ENCODE results near the gene DMD. TPM values are rescaled to one million over a fixed set of nuclear protein-coding genes. Genes with fewer than 3 reads are reported as not detected.

DMD gene
- total RNA-seq, 3 donors from 2014 or later (not counting 1 experiment from before 2014, with no cell fraction given): not detected

DNA sequence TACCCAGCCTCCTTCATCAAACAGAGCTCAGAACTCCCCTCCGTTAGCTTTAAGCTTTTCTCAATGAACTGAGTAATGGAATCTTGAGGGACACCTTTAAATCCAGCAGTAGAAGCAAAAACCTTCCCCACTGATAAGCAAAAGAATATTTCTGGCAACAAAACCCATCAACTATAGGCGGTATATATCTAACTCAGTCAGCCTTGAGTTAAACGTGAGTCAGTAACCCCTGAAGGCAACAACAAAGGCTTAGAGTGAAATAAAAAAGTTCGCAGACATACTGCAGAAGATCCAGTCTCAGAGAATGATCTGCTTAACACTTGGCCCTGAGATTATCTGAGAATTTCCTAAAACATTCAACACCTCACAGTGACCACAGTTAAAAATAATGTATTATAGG is 77.2 kb downstream of the DMD start:
- H3K9me3 ChIP-seq (ENCODE audit: control insufficient read depth, insufficient read depth, low read length): no peaks in the 10 kb centered on the region
- H3K4me3 ChIP-seq (ENCODE audit: low read length): no peak overlapping the region
- H3K4me1 ChIP-seq (ENCODE audit: control insufficient read depth, insufficient read depth, low read length): no peaks in the 10 kb centered on the region
- no peaks in the 10 kb centered on the region for H3K27me3 ChIP-seq (ENCODE audit: control insufficient read depth, insufficient read depth, low read length)
- Mint-ChIP-seq H3K9me3 (no peaks in the 10 kb centered on the region), H3K27ac (no peak overlapping the region), H3K27me3 (ENCODE audit: low read depth in 2 of 2) (no peaks in the 10 kb centered on the region), H3K4me3 (no peak overlapping the region), H3K4me1 (no peaks in the 10 kb centered on the region), H3K36me3 (no peaks in the 10 kb centered on the region)
- ATAC-seq (no peak), DNase-seq (no peak)
- TF ChIP-seq, protein P1, sequence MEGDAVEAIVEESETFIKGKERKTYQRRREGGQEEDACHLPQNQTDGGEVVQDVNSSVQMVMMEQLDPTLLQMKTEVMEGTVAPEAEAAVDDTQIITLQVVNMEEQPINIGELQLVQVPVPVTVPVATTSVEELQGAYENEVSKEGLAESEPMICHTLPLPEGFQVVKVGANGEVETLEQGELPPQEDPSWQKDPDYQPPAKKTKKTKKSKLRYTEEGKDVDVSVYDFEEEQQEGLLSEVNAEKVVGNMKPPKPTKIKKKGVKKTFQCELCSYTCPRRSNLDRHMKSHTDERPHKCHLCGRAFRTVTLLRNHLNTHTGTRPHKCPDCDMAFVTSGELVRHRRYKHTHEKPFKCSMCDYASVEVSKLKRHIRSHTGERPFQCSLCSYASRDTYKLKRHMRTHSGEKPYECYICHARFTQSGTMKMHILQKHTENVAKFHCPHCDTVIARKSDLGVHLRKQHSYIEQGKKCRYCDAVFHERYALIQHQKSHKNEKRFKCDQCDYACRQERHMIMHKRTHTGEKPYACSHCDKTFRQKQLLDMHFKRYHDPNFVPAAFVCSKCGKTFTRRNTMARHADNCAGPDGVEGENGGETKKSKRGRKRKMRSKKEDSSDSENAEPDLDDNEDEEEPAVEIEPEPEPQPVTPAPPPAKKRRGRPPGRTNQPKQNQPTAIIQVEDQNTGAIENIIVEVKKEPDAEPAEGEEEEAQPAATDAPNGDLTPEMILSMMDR (IDR thresholded peaks at IDR 0.05): no peak
- no peaks in the 10 kb centered on the region for H3K36me3 ChIP-seq (ENCODE audit: control insufficient read depth, insufficient read depth, low read length)
- no peak overlapping the region for H3K27ac ChIP-seq (ENCODE audit: low read length)
- intact Hi-C loops (cut with micrococcal nuclease): no loop called here
- 80% methylated on average over 2 of the region's 4 CpGs for WGBS (ENCODE audit: insufficient coverage)

DNA sequence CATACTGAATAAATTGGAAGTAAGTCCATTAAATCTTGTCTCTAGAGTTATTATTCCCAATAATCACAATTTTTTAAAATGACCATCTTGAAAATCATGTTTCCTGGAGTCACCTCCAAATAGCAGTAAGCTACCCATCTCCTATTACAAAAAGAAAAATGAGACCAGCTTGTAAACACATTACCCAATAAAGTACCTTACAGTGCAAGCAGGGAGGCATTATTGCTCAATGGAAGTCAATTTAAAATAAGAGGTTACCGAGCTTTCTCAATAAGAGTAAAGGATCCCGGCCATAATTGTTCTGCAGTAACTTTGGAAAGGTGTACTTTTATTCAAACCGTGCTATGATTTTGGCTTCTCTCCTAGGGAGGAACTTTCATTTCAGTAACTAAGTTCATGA is 78.0 kb downstream of the DMD start:
- H3K36me3 Mint-ChIP-seq: no peaks in the 10 kb centered on the region
- ATAC-seq (no peak), DNase-seq (no peak)
- Histone ChIP-seq H3K4me1 (ENCODE audit: control insufficient read depth, insufficient read depth, low read length) (no peaks in the 10 kb centered on the region), H3K36me3 (ENCODE audit: control insufficient read depth, insufficient read depth, low read length) (no peaks in the 10 kb centered on the region), H3K4me3 (ENCODE audit: low read length) (no peak overlapping the region), H3K27me3 (ENCODE audit: control insufficient read depth, insufficient read depth, low read length) (no peaks in the 10 kb centered on the region), H3K27ac (ENCODE audit: low read length) (no peak overlapping the region), H3K9me3 (ENCODE audit: control insufficient read depth, insufficient read depth, low read length) (no peaks in the 10 kb centered on the region)
- WGBS (ENCODE audit: insufficient coverage): 94% methylated on average over 3 of the region's 3 CpGs
- H3K9me3 Mint-ChIP-seq: peaks cover 0 to 3% of the 10 kb centered on the region in 2 donors
- intact Hi-C loops (cut with micrococcal nuclease): no loop called here
- TF ChIP-seq, protein P1 (IDR thresholded peaks at IDR 0.05): no peak
- no peak overlapping the region for H3K27ac Mint-ChIP-seq
- no peaks in the 10 kb centered on the region for H3K27me3 Mint-ChIP-seq (ENCODE audit: low read depth in 2 of 2)
- no peak overlapping the region for H3K4me3 Mint-ChIP-seq
- no peaks in the 10 kb centered on the region for H3K4me1 Mint-ChIP-seq

DNA sequence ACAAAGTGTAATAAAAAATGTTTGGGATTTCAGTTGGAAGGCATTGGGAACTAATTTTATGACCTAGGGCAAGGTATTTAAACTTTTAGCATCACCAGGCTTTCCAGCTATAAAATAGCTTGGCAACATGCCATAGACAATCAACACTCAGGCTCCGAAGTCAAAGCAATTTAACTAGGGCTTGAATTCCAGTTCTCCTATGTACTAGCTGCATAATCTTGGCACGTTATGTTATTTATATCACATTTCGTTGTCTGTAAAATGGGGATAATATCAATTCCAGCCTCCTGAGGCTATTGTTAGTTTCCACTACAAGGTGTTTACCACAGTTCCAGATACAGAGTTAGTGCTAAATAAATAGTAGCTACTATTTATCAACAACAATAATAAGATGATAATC is 78.8 kb downstream of the DMD start:
- no peaks in the 10 kb centered on the region for H3K36me3 Mint-ChIP-seq
- intact Hi-C loops (cut with micrococcal nuclease): no loop called here
- peaks cover 0 to 3% of the 10 kb centered on the region in 2 donors for H3K9me3 Mint-ChIP-seq
- no peak overlapping the region for H3K4me3 Mint-ChIP-seq
- ATAC-seq: no peak
- no peaks in the 10 kb centered on the region for H3K27me3 Mint-ChIP-seq (ENCODE audit: low read depth in 2 of 2)
- no peak overlapping the region for H3K27ac Mint-ChIP-seq
- Histone ChIP-seq H3K27ac (ENCODE audit: low read length) (no peak overlapping the region), H3K27me3 (ENCODE audit: control insufficient read depth, insufficient read depth, low read length) (no peaks in the 10 kb centered on the region), H3K36me3 (ENCODE audit: control insufficient read depth, insufficient read depth, low read length) (no peaks in the 10 kb centered on the region), H3K9me3 (ENCODE audit: control insufficient read depth, insufficient read depth, low read length) (no peaks in the 10 kb centered on the region), H3K4me3 (ENCODE audit: low read length) (no peak overlapping the region), H3K4me1 (ENCODE audit: control insufficient read depth, insufficient read depth, low read length) (no peaks in the 10 kb centered on the region)
- TF ChIP-seq, protein P1 (IDR thresholded peaks at IDR 0.05): no peak
- 93% methylated on average over 3 of the region's 3 CpGs for WGBS (ENCODE audit: insufficient coverage)
- H3K4me1 Mint-ChIP-seq: no peaks in the 10 kb centered on the region
- DNase-seq: no peak

DNA sequence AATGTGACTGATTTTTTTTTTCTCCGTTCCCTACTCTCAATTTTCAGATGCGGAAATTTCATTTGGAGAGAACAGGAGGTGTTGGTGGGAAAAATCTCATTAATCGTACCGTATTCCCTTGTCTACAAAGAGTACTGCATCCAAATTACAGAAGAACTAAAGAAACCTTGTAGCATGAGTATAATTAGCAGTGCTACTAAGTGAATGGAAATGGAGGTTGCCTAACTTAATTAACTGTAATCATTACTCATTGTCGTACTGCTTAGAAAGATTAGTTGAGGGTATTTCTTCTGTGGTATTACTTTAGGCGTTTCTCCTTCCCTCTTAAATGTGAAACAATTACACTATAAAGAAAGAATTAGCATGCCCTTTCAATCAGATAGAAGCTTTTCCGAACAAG is 81.7 kb downstream of the DMD start:
- WGBS (ENCODE audit: insufficient coverage): 75% methylated on average over 1 of the region's 7 CpGs
- H3K9me3 Mint-ChIP-seq: peaks cover 0 to 3% of the 10 kb centered on the region in 2 donors
- DNase-seq: no peak

More for the DNA sequence above, 81.7 kb downstream of the DMD start:
- Histone ChIP-seq H3K4me1 (ENCODE audit: control insufficient read depth, insufficient read depth, low read length) (no peaks in the 10 kb centered on the region), H3K9me3 (ENCODE audit: control insufficient read depth, insufficient read depth, low read length) (no peaks in the 10 kb centered on the region), H3K27me3 (ENCODE audit: control insufficient read depth, insufficient read depth, low read length) (no peaks in the 10 kb centered on the region), H3K36me3 (ENCODE audit: control insufficient read depth, insufficient read depth, low read length) (no peaks in the 10 kb centered on the region), H3K27ac (ENCODE audit: low read length) (no peak overlapping the region), H3K4me3 (ENCODE audit: low read length) (no peak overlapping the region)
- no peaks in the 10 kb centered on the region for H3K27me3 Mint-ChIP-seq (ENCODE audit: low read depth in 2 of 2)
- no peak overlapping the region for H3K4me3 Mint-ChIP-seq
- ATAC-seq: no peak
- intact Hi-C loops (cut with micrococcal nuclease): no loop called here
- TF ChIP-seq, protein P1 (IDR thresholded peaks at IDR 0.05): no peak
- H3K4me1 Mint-ChIP-seq: no peaks in the 10 kb centered on the region
- no peak overlapping the region for H3K27ac Mint-ChIP-seq
- H3K36me3 Mint-ChIP-seq: no peaks in the 10 kb centered on the region

Data from natural killer cell (primary cell).